Femur (tissue), 1 donor: ENCODE results near the gene ARVCF.
"Not testable (repeated sequence)": the region's sequence is repeated elsewhere in the genome, so short reads cannot be mapped to it uniquely, and the experiment has no call there.

Experiments used
- DNase-seq: peaks from one replicate; pipeline ENCODE4 v3.0.0-alpha.2; 2017

Gene ARVCF

GRCh38 chr22:19931514-19931913, 85.1 kb downstream of the ARVCF start:
- no peak for DNase-seq

- no peak for DNase-seq
Observed at GRCh38 chr22:19930551-19931486, 85.8 kb downstream of the ARVCF start.

DNA sequence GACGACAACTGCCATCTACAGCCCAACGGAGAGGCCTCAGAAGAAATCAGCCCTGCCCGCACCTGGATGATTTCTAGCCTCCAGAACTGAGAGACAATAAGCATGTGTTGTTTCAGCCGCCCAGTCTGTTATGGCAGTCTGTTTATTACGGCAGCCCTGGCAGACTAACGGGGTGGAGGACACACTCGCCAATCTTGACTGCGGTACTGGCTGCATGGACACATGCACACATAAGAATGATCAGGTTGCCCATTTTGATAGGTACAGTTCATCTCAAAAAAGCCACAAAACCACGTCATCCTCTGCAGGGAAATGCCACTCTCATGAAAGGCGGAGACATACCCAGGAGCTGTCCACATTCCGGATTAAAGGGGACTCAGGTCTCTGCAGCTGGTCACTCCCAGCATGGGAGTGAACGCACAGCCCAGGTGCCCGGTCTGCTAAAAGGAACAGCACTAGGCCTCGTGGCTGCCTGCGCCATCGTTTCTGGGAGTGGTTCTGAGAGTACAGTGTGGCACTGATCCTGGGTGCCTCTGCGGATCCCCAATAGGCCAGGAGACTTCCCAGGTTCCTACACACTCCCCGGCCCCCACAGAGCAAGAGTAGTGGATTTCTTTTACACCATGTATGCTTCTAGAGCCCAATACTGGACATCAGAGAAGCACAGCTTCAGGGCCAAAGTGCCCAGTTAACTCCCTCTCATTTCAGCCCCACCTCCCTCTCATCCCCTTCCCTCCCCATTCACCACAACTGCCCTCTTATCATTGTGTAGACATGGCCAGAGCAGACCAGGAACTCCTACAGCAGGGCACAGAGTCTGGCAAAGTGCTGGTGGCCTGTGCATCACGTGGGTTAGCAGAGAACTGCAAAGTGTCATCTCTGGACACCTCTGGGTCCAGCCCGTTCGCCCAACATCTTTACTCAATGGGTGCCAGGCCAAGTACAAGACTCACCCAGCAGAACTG, 86.8 kb downstream of the ARVCF start:
- no peak for DNase-seq

- no peak for DNase-seq
Observed at GRCh38 chr22:19928207-19928606, 88.4 kb downstream of the ARVCF start.

DNA sequence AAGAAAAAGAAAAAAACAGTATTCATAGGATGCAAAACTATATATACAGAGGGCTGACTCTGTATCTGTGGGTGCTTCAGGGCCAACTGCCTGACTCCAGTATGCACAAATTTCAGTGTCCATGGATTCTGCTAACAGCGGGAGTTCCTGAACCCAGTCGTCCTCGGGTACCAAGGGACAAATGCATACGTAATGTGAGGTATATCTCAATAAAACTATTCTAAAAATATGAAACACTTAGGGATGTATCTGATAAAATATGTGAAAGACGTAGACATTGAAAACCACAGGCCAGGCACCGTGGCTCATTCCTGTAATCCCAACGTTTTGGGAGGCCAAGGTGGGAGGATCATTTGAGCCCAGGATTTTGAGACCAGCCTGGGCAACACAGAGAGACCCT, 88.9 kb downstream of the ARVCF start:
- no peak for DNase-seq

- not testable (repeated sequence) for DNase-seq
Observed at GRCh38 chr22:19926028-19926427, 90.6 kb downstream of the ARVCF start.

GRCh38 chr22:19923914-19924513, 92.6 kb downstream of the ARVCF start:
- no peak for DNase-seq

DNA sequence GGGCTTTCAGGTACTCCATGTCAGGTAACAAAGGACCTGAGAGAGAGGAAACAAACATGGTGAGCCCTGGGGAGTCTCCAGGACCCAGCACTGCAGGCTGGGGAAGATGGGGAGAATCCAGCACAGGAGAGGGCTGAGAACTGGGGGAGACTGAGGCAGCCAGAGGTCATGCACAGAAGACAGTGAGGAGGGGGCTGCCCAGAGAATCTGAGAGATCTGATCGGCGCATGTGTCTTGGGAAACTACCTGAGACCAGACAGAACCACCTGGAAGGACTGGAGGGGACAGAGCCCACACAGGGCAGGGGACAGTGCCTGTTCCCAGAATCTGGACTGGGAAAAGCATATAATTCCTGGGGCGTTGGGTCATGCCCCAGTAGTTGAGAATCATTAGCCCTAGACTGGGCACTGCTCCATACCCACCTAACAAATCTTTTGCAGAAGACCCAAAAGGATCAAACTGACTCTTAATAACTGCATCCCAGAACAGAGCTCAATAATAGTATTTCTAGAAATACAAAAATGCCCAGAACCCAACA, 95.0 kb downstream of the ARVCF start:
- no peak for DNase-seq
